CD4-positive, alpha-beta T cell treated with Interleukin-15 for 4 hours (primary cell): Measurements from ENCODE around the gene DIAPH2.
"Not testable (repeated sequence)": the region's sequence is repeated elsewhere in the genome, so short reads cannot be mapped to it uniquely, and the experiment has no call there.

Experiments
- DNase-seq: peaks from one replicate; pipeline ENCODE4 v3.0.0-alpha.2; 2020; ENCODE audit warnings: low spot score

DIAPH2 gene

DNA sequence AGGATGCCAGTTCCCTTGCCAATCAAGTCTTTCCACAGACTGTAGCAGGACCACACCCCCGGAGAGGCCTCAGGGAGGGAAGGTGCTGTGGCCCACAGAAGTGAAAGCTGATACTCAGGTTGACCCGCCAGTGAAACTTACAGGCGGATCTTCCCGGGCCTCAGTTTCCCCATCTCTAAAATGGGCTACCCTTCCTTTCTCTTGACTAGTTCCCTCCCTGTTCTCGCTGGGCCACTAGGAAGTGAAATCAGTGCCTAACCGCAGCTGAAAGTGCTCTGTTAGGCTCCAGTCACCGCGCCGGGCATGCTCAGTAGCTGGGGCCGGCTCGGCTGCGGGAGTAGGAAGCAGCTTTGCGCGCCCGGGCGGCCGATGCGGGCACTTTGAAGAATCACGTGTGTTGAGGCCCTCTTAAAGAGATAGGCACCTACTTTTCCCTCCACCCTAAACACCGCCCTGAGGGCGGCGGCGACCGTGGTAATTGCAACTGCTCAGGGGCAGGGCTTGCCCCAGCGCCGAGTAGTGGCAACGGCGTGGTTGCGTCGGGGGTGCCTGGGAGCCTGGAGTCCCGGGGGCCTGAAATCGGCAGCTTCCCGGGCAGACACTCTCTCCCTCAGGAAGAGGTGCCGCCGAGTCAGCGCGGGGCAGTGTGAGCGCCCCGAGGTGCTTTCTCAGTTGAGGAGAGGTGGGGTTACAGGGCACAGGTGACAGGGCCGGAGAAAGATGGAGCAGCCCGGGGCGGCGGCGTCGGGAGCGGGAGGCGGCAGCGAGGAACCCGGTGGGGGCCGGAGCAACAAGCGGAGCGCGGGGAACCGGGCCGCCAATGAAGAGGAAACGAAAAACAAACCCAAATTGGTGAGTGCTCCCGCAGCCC lies at the start of gene DIAPH2:
TSS of gene DIAPH2 (plus strand) at position 504 of the 871 bp plus-strand sequence.
- peak; percentile 74 for DNase-seq

DNA sequence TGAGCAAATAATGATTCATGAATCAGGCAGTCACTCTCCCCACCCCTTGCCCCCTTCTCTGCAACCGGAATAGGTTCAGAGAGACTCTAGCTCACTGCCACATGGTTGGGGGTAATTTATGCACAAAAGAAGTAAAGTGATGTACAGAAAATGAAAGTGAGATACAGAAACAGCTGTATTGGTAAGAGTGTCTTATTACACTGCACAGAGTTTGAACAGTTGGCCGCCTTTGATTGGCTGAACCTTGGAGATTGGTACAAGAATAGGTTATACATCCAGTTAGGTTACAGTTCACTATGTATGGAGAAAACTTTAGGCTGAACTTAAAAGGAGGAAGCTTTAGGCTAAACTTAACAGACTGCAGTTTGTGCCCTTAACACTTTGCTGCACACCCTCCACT lies 34.6 kb upstream of the DIAPH2 start:
- no peak for DNase-seq

DNA sequence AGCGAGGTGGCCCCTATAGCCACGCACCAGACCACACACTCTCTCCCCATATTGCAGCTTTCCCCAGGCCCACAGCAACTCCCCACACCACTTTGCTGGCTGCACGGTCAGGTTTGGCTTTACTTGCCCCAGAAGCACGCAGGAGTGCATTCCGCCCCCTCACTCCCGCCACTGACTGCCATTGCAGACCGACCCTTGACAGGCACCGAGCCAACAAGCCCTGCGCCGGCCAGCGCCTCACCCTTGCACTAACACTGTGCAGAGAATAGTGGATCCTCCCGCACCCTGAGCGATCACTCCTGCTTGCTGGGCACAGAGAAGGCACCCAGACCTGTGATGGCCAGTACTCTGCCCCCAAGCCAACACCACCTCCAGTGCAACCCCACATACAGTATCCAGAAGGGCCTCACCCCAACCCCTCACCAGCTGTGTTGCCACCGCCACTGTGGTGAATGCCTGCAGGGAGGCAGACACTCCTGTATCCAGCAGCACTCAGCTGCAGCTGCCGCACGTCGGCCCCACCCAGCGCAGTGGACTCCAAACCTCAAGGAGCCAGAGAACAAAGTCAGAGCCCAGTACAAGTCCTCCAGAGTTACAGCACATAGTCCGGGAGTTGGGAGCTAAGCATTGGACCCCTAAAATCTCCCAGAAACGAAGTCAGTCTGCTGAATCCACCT lies 28.6 kb upstream of the DIAPH2 start:
- no peak for DNase-seq

DNA sequence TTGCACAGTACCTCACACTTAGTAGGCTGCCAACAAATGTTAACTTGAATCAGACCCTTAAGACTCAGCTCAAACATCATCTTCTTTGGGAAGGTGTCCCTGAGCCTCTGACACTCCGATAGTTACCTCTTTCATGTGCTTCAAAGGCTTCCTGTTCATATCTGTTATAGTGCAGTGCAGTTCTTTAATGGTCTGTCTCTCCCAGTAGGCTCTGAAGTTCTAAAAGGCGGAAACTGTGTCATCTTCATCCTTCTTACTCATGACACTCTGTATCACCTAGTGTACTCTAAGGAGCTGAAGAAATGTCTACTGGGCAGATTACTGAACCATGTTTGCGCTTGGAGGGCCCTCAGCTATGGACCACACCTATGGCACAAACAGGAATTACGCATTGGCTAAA lies 2.1 kb upstream of the DIAPH2 start:
- DNase-seq, result peak; percentile 31

DNA sequence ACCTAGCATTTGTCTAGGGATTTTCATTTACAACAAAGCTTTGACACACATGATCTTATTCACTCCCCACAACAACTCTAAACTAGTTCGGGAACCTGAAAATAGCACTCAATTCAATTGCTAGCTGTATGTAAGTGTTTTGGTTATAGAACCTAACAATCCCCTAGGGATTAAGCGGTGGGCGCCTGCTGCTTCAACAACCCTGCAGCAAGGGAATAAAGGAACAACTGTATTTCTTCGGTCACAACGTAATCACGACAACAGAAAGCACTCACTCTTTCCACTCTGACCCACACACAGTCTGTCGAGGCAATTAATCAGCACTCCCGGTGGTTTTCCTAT lies 674 bp upstream of the DIAPH2 start:
- DNase-seq, result no peak

DNA sequence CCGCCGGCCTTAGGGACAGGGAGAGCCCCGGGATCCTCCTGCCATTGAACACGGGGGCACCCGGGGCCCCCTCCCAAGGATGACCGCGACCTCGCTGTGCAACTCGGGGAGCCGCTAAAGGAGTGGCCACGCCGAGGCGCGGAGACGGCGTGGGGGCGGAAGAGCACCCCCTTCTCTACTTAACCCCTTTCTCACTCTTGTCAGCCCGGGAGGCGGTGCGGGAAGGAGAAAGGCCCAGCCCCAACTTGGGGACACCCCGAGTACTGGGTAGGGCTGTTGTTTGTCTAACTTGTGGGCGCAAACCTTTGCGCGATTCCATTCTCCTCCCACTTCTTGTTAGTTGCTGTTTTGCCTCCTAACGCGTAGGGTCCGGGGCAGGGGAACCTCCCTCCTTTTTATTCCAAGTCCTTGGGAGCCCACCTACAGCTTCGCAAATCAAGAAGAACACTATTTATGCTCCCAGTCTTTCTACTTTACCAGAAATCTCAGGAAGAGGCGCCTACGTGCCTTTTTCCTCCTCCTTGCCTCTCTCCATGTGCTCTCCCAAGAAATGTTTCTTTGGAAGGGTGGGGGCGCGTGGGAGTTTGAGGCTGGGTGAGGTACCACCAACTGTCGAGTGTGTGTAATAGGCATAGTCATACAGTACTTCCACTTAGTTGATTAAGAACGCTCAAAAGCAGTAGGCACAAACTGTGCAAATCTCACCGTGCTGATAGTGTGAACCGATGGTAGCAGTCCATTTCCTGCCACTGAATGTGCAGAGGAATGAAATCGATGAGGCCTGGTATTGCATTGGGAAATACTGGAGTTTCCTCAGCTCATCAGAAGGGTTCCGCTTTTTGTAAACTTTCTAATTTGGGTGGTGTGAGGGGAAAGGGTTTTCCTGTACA lies 813 bp downstream of the DIAPH2 start:
- DNase-seq, result peak; percentile 25

DNA sequence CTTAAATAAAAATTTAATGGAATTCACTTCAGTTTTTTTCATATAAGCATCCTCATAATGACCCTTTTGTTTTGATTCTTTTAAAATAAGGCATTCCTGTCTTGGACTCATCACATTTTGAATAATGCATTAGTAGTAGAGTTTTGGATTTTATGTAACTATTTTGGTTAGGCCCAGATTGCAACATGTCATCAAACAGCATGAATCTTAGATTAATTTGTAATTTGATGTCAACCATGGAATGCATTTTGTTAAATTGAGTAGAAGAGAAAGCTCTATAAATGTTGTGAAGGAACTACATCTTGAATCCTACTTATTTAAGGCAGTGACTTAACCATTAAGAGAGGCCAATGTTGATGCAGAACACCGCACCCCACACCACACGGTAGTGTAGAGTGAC lies 3.1 kb downstream of the DIAPH2 start:
- no peak for DNase-seq

DNA sequence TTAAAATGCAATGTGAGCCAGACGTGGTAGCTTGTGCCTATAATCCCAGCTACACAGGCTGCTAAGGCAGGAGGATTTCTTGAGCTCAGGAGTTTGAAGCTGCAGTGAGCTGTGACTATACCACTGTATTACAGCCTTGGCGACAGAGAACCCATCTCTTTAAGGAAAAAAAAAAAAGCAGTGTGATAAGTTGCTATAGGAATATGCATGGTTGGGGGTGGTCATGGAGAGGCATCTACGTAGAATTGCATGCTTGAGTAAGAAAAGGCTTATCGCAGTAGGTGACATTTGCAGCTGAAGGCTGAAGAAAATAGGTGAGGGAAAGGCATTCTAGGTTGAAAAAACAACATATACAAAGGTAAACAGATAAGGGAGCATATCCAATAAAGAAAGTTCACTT lies 4.1 kb downstream of the DIAPH2 start:
- no peak for DNase-seq

DNA sequence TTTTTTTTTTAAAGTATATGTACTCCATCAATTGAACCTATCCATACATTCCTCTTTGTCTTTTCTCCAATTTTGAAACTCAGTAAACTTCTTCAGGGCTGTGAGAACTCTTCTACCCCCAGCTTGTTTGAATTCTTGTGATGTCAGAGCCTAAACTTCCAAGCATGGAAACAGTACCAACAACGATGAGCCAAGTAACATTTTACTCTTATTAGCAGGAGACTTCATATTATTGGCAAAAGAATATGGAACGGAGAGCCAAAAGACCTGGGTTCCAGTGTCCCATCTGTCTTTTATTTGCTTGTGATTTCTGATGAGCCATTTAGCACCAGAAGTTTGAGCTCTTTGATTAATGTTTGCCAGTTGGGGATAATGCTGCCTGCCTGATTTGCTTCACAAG lies 5.3 kb downstream of the DIAPH2 start:
- no peak for DNase-seq

DNA sequence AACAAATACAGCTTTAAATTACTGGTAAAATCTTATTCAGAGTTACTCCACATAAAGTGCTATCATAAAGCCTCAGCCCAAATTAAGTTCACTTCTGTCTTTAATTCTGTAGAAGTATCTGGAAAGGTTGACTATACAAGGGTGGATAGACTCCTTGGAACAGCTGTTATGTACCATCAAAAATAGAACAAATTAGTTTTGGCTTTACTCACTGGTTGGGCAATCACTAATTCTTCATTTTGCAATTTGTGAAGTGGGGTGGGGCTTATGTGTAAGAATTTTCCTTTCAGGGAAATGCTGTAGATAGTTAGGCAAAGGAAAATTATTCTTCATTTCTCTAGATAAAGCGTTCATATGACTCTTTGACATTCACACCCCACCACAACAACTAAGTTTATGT lies 7.8 kb downstream of the DIAPH2 start:
- DNase-seq, result no peak

DNA sequence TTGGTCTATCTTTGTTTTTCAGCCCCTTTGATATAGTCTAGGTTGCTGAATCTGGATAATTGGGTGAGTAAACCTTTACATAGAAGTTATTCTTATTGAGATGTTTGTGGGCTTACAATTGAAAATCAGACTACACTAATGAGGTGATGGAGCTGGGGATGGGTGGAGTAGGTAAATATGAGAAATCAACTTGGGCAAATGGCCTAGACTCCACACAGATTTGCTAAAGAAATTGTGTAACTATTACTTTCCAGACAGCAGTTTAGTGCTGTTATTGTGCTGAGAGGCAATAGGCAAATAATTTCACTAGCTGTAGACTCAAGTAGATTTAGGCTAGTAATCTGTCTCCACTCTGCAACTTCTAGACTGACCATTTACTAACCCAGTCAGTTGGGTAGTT lies 8.2 kb downstream of the DIAPH2 start:
- DNase-seq, result no peak

DNA sequence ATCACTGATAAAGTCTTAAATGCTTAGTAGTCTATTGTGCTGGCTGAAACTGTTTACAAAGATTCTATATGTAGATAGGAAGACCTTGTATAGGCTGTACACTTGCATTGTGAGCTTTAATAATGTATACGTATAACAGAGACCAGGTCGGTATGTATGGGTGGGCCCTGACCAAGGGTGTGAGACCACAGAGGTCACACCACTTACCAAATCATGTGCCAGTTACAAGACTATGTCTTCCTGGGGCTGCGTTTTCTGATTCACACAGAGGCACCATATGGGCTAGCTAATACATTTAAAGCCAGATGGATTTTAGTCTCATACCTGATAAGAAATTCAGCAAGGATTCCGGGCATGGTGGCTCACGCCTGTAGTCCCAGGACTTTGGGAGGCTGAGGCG lies 8.8 kb downstream of the DIAPH2 start:
- no peak for DNase-seq

DNA sequence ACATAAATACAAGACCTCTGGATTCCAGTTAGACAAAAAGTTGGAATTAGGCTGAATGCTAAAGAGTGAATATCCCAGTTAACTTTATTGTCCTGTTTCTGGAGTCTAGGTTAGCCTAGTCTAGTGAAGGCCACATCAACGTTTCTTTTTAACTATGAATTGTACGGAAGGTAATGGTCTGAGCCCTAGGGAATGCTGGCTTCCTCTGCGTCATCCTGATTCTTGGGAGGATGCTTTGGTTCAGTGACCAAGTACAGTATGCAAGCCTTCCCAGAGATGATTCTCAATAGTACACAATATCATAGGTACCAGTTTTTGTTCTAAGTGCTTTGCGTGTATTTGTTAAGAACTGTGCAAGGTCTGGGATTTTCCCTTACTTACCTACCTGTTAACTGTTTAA lies 11.8 kb downstream of the DIAPH2 start:
- DNase-seq, result no peak

DNA sequence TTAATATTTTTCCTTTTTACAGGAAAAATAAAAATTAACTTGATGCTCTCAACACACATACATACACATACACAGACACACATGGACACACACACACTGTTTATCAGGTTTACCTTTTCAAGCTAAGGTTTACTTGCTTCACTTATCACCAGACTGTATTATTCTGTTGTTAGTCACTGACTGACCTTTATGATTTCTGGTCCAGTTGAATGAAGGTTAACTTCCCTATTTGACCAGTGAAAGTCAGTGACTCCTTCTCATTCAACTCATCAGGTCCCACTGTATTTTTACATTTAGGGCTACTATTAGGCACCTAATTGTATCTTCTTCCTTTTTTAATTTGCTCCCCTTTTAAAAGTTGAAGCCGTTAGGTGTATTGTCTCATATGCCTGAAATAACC lies 16.0 kb downstream of the DIAPH2 start:
- no peak for DNase-seq

DNA sequence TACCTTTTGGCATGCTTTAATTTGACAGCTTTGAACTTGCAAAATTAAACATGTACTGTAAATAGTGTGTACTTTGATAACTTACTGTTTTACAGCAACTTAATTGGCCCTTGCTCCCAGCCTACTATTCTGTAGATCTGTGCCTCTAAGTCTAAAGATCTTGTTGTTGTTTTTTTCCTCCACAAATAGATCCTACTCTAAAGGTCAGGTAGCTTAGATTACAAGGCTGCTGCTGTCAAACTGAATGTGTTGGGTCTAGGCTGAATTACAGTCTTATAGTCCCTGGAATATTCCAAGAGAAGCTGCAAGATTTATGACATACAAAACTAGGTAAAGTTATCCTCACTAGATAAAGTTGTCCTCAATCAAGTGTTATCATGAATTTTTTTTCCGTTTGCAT lies 18.7 kb downstream of the DIAPH2 start:
- no peak for DNase-seq

DNA sequence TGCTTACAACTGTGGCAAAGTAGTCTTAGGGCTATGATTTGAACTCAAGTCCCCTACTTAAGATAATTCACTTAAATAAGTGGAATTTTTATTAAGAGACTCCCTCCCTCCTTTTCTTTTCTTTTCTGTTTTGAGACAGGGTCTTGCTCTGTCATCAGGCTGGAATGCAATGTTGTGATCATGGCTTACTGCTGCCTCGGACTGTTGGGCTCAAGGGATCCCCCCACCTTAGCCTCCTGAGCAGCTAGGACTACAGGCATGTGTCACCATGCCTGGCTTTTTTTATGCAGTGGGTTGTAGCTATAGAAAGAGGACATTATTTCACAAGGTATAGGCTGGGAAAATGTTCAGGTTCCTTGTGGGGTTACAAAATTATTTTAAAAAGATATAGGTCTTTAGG lies 19.2 kb downstream of the DIAPH2 start:
- no peak for DNase-seq

DNA sequence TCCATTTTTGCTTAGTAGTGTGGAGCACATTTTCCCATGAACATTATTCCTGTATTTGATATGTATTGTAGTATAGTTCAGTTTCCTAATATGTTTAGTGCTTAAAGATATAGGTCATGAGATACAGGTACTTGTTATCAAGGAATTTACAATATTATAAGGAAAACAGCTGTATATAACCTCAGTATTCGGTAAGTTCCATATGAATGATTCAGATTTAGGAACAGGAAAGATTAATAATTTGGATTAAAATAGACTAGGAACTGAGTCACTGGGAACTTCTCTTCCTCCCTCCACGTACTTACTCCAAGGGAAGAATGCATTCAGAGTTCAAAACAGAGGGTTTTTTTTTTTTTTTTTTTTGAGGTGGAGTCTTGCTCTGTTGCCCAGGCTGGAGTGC lies 20.0 kb downstream of the DIAPH2 start:
- no peak for DNase-seq

DNA sequence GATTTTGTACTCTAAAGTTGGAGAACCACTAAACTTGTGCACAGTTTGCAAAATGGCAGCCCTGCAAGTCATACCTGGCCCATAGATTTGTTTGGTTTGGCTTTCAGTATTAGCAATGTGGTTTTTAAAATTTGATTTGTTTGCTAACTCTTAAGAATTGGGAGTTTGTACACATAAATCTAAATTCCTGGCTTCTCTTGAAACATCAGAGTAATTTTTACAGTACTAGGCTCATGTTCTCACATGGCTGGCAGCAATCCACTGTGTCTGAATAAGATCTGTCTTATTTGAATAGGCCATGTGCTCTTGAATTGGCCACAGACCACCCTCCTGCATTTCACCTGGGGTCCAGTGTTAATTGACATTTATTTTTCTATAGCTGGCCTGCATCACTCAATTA lies 21.3 kb downstream of the DIAPH2 start:
- DNase-seq, result no peak

DNA sequence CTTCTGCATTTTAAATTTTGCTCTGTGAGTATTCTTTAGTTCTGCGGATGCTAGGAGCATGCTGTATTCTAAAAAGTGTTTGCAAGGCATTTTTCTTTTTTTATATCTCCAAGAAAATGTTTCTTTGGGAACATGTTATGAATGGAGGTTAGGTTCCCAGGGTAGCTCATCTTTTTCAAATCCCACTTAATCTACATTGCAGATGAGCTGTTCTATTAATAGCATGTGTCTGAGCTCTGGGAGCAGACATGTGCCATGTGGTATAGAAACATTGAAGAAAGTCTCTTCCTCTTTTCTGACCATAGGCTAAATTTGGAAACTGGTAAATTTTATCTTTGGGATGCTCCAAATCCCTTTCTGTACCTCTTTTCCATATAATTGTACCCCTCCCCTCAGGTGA lies 23.2 kb downstream of the DIAPH2 start:
- no peak for DNase-seq

DNA sequence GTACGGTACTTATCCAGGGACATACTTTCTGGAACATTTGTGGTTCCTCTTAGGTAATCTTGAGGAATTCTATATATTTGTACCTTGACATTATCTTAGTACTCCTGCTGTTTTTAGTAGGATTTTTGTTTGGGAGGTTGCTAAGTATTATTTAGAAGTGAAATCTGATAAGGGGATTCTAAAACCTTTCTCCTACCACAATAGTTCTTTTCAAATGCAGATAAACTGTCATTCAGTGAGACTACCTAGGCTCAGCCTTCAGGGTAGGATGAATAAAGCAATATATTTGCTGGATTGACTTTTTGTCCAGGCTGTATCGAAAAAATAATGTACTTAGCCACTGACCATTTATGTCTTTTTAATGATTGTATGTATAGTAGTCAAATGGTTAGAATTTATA lies 25.4 kb downstream of the DIAPH2 start:
- DNase-seq, result no peak

DNA sequence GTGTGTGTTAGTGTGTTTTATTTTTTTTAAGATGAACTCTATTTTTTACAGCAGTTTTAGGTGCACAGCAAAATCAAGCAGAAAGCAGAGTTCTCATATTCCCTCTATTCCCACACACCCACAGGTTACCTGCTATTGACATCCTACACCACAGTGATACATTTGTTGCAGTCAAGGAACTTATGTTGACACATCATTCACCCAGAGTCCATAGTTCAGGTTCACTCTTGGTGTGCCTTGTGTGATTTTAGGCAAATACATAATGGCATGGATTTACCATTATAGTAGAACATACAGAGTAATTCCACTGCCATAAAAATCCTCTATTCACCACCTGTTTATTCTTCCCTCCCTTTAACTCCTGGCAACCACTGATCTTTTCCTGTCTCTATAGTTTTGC lies 28.7 kb downstream of the DIAPH2 start:
- no peak for DNase-seq

DNA sequence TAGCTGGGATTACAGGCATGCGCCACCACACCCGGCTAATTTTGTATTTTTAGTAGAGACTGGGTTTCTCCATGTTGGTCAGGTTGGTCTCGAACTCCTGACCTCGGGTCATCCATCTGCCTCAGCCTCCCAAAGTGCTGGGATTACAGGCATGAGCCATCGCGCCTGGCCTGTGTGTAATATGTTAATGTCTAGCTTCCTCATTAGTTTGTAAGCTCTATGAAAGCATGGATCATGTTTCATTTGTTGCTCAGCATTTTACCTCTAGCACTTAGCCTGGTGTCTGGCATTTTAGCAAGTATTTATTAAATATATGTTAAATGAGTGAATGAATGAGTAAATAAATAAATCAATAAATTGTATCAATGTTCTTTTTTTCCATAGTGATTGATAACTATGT lies 29.8 kb downstream of the DIAPH2 start:
- not testable (repeated sequence) for DNase-seq

DNA sequence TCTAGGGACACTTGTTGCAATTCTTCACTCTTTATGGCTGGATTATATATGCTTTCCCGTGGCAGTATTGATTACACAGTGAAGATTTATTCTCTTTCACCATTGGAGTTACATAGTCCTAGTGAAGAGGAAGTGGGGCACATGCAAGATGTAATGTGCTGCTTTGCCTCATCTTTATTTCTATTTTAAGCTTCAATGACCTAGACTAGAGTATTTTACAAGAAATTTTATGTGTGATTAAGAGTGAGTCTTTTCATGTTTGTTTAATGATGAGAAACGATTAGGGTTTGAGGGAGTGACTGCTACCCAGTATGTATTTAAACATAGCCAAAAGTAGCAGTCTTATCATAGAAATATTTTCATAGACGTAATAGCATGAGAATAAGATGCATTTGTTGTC lies 30.8 kb downstream of the DIAPH2 start:
- DNase-seq, result no peak
